ENCODE results near the gene SNX27.

The SNX27 gene

GRCh38 chr1:151706464-151707415, 94.9 kb downstream of the SNX27 start:
- no peak for DNase-seq

GRCh38 chr1:151707541-151708065, 95.8 kb downstream of the SNX27 start:
- DNase-seq, result no peak

GRCh38 chr1:151708891-151709290, 97.0 kb downstream of the SNX27 start:
- no peak for DNase-seq

- peak; percentile 21 for DNase-seq
These were observed 98.5 kb downstream of the SNX27 start for GRCh38 chr1:151710187-151710840.

GRCh38 chr1:151711044-151711800, 99.4 kb downstream of the SNX27 start:
- DNase-seq, result no peak

- DNase-seq, result no peak
These were observed 100.1 kb downstream of the SNX27 start for GRCh38 chr1:151711951-151712350.

GRCh38 chr1:151713044-151713443, 101.2 kb downstream of the SNX27 start:
- no peak for DNase-seq

- DNase-seq, result no peak
These were observed 102.0 kb downstream of the SNX27 start for GRCh38 chr1:151713874-151714273.

GRCh38 chr1:151714820-151715725, 103.2 kb downstream of the SNX27 start:
- DNase-seq, result no peak

- DNase-seq, result no peak
These were observed 104.0 kb downstream of the SNX27 start for GRCh38 chr1:151715726-151716404.

- DNase-seq, result no peak
These were observed 104.5 kb downstream of the SNX27 start for GRCh38 chr1:151716405-151716762.

- no peak for DNase-seq
These were observed 105.2 kb downstream of the SNX27 start, which contains the start of gene CELF3 for GRCh38 chr1:151716771-151717631. Gene CELF3, minus strand, starts transcription at chr1:151716803. Its CDS starts 783 bp downstream, at chr1:151716020.

GRCh38 chr1:151718011-151718431, 106.2 kb downstream of the SNX27 start:
- DNase-seq, result no peak

- no peak for DNase-seq
These were observed 106.8 kb downstream of the SNX27 start for GRCh38 chr1:151718666-151719065.

- no peak for DNase-seq
These were observed 108.3 kb downstream of the SNX27 start for GRCh38 chr1:151720125-151720524.

- no peak for DNase-seq
These were observed 108.7 kb downstream of the SNX27 start for GRCh38 chr1:151720554-151720953.

- DNase-seq, result peak; percentile 15
These were observed 109.3 kb downstream of the SNX27 start, which contains the start of gene RIIAD1 for GRCh38 chr1:151720974-151721787. Gene RIIAD1, plus strand, starts transcription at chr1:151721522. Its CDS starts 15 bp downstream, at chr1:151721537.

GRCh38 chr1:151721788-151722510, 110.1 kb downstream of the SNX27 start:
- no peak for DNase-seq
